Measurements from ENCODE around the gene STX1A.
A peak's percentile ranks its signal among the peaks of the same experiment; 100 is the strongest.
"Not testable (repeated sequence)": the region's sequence is repeated elsewhere in the genome, so short reads cannot be mapped to it uniquely, and the experiment has no call there.

Gene STX1A

DNA sequence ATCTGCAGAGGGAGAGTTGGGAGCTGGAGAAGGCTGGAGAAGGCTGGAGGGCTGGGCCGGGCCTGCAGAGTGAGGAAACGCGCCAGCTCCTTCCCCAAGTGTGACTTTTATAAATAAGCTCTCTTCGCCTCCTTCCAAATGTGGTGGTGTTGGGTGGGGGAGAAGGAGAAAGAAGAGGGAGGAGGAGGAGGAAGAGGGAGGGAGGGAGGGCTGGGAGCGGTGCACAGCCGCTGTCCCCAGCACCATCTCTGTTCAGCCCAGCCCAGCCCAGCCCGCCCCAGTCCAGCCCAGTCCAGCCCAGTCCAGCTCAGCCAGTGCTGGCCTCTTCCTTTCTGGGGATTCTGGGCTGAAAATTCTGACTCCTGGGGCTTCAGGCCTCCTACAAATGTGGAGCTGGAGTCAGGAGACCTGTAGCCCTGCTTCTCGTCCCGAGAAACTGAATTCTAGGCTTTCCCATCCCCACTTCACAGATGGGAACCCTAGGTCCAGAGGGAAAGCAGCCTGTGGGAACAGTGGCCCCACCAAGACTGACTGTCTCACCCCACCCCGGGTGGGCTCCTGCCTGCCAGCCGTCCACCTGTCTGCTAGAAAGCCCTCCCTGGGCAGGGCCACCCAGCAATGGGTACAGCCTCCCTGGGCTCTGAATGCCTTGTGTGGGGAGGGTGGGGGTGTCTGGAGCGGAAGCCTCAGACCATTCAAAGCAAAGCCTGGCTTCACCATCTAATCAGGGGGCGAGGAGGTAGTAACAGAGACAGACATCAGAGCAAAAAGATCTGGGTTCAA lies 2.3 kb downstream of the STX1A start:
- peak overlapping the region; percentile 81 for H3K4me3 ChIP-seq (replicated peaks; ENCODE audit: low read depth, low read length)
- TF ChIP-seq, protein P1, sequence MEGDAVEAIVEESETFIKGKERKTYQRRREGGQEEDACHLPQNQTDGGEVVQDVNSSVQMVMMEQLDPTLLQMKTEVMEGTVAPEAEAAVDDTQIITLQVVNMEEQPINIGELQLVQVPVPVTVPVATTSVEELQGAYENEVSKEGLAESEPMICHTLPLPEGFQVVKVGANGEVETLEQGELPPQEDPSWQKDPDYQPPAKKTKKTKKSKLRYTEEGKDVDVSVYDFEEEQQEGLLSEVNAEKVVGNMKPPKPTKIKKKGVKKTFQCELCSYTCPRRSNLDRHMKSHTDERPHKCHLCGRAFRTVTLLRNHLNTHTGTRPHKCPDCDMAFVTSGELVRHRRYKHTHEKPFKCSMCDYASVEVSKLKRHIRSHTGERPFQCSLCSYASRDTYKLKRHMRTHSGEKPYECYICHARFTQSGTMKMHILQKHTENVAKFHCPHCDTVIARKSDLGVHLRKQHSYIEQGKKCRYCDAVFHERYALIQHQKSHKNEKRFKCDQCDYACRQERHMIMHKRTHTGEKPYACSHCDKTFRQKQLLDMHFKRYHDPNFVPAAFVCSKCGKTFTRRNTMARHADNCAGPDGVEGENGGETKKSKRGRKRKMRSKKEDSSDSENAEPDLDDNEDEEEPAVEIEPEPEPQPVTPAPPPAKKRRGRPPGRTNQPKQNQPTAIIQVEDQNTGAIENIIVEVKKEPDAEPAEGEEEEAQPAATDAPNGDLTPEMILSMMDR (IDR thresholded peaks at IDR 0.05; ENCODE audit: low read length, missing control alignments) = no peak

DNA sequence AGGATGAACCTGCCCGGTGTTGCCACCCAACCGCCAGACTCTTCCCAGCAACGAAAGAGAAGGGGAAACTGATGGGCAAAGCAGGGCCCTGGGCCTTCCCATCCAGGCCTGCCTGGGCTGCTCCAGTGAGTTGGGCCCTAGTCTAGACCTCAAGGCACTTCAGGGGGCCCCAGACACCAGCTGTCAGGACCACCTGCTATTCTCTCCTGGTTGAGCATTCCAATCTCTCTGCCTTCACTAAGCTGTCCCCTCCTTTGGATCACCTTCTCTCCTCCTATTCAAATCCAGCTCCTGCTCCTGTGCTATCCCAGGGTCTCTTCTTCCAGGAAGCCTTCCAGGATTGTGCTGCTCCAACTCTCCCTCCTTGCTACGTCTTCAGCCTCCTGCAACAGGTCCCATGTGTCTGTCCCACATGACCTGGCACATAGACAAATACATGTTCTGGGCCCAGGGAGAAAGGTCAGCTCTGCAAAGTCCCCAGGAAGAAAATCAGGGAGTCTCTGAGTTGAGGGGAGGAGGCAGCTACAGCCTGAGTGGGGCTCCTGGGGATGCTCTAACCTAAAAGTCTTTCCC lies 3.1 kb downstream of the STX1A start:
- no peak for DNase-seq (ENCODE audit: low read depth)
- H3K4me3 ChIP-seq (replicated peaks; ENCODE audit: low read depth, low read length) = no peak overlapping the region
- TF ChIP-seq, protein P1 (IDR thresholded peaks at IDR 0.05; ENCODE audit: low read length, missing control alignments) = no peak

More for the DNA sequence above, 2.3 kb downstream of the STX1A start:
- DNase-seq (ENCODE audit: low read depth) = no peak

DNA sequence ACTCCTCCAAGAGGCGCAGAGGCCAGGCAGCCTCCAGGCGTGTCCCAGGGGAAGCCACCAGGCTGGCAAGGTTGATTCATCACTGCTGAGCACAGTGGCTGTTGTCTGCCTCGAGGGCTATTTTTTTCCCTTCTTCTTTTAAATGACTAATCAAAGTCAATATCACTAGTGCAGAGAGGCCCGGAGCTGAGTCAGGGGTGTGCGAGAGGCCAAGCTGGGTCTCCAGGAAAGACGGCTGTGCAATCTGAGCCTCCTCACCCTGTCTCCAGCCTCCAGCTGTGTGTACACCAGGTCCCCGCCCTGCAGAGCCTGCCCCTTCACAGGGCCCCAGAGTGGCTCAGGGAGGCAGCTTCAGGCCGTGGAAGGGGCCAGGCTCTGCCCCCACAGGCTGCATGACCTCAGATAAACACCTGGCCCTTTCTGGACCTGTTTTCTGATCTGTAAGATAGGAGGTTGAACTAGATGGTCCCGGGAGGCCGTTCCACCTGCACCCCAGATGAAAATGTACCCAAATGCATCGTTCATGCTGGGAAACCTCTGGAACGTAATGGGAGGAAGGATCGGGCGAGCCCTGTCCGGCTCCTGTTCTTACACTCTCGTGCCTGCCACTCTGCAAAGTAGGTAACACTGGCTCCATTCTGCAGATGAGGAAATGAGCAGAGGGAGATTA lies 3.7 kb downstream of the STX1A start:
- TF ChIP-seq, protein P1 (IDR thresholded peaks at IDR 0.05; ENCODE audit: low read length, missing control alignments) = no peak
- no peak overlapping the region for H3K4me3 ChIP-seq (replicated peaks; ENCODE audit: low read depth, low read length)
- peak; percentile 92 for DNase-seq (ENCODE audit: low read depth)

DNA sequence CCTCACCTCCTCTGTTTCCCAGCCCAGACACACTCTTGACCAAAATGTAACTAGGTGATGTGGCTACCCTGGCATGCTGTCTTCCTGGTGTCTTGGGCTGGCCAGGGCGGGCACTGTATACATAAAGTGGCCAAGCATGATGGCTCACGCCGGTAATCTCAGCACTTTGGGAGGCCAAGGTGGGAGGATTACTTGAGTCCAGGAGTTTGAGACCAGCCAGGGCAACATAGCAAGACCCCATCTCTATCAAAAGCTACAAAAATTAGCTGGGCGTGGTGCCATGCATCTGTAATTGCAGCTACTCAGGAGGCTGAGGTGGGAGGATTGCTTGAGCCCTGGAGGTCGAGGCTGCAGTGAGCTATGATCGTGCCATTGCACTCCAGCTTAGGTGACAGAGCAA lies 6.2 kb downstream of the STX1A start:
- H3K4me3 ChIP-seq (replicated peaks; ENCODE audit: low read depth, low read length); DNase-seq (ENCODE audit: low read depth): not testable (repeated sequence)

DNA sequence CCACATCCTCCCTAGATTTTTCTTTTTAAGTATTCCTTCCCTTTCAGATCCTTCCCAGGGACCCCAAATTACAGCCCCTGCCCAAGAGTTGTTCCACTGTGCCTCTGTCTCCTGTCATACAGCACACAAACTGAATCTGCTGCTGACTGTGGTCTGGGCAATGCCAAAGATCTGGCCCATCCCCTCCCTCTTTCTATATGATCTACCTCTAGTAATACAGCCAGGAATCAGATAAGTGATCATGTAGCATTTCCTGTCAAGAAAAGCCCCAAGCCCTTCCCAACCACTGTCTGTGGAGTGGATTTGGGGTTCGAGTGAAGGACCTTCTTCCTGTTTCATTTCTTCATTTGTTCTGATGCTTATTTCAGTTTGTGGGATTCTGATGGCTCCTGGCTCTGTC lies 6.7 kb downstream of the STX1A start:
- DNase-seq (ENCODE audit: low read depth) = no peak
- H3K4me3 ChIP-seq (replicated peaks; ENCODE audit: low read depth, low read length) = no peak overlapping the region
- TF ChIP-seq, protein P1 (IDR thresholded peaks at IDR 0.05; ENCODE audit: low read length, missing control alignments) = no peak

DNA sequence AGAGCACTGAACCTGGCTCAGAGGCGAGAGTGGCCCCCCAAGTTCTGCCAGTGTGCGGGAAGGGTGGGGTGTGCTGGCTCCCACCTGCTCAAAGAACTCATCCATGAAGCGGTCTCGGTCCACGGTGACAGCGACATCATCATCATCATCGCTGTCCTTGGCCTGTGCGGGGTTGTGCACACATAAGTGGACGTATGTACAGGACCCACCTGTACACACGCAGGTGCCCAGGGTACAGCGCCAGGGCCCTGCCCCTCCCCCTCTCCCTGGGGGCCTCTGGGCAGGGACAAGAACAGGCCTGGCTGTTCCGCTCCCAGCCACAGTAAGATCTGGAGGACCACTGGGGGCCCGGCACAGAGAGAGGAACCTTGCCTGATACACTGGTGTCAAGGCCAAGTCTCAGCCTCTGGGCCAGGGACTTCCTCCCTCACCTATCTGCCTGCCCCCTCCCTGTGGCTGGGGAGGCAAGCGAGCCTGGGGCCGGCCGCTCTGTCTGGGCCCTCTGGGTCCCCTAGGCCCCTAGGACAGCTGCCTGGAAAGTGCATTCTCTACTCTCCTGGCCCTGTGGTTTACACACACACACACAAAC lies 10.4 kb downstream of the STX1A start:
- no peak for DNase-seq (ENCODE audit: low read depth)
- TF ChIP-seq, protein P1 (IDR thresholded peaks at IDR 0.05; ENCODE audit: low read length, missing control alignments) = no peak
- H3K4me3 ChIP-seq (replicated peaks; ENCODE audit: low read depth, low read length) = no peak overlapping the region

DNA sequence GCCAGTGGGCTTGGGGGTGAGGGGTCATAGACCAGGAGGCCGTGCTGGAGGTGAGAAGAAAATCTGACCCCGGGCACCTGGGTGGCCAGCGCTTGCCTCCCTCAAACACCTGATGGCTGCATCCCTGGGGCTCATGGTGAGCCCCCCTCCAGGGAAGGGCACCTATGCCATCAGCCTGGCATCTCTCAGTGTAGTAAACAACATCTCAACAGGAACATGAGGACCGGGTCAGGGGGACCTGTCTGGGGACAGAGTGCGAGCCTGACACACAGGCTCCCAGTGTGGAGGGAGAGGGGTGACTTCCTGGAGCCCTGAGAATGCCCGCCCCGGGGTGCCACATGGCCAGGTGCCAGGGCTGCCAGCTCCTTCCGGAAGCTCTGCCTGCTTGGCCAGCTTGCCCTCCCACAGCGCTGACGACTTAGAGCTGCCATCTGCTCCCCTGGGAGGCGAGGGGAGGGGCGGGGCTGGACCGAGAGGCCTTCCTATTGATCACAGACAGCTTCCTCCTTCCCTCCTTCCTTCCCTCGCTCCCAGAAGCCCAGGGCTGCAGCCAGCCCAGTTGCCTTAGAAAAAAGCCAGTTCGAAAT lies 12.3 kb downstream of the STX1A start:
- no peak for DNase-seq (ENCODE audit: low read depth)

More for the DNA sequence above, 12.3 kb downstream of the STX1A start:
- no peak overlapping the region for H3K4me3 ChIP-seq (replicated peaks; ENCODE audit: low read depth, low read length)
- TF ChIP-seq, protein P1 (IDR thresholded peaks at IDR 0.05; ENCODE audit: low read length, missing control alignments) = no peak

All from fibroblast of pulmonary artery (primary cell).